H1 (cell line): ENCODE measurements around the gene BARHL1. TPM values are rescaled to one million over a fixed set of nuclear protein-coding genes. Genes with fewer than 3 reads are reported as not detected.

Experiments used
- CTCF ChIA-PET: fragments of 300-600 bp; sonication (Branson Sonifier 250); formaldehyde crosslinking; loops from one replicate; lab custom pipeline; 2021; ENCODE audit not compliant: partially characterized antibody; lab: Charles Lee
- POLR2A ChIA-PET: fragments of 300-600 bp; sonication (Branson Sonifier 250); formaldehyde crosslinking; loops from one replicate; lab custom pipeline; 2021; ENCODE audit warnings: inconsistent platforms; ENCODE audit not compliant: partially characterized antibody; lab: Charles Lee
- DNase-seq, 2 experiments: peaks; one replicate each; pipeline versions ENCODE4 v3.0.0 to v3.0.0-alpha.2; 2010 to 2022; ENCODE audit warnings: low spot score in 2 of 2, low read depth in 1 of 2, mixed read lengths in 1 of 2
- FAIRE-seq: peaks from 2 replicates; lab custom pipeline; 2011; peaks lifted over from hg19 to GRCh38; lab: Jason Lieb, UNC
- H2AFZ ChIP-seq: 2 replicates; pipeline ENCODE4 v1.8.1; 2012; ENCODE audit warnings: low read length, inconsistent platforms
- H2AK5ac ChIP-seq: 2 replicates; pipeline ENCODE4 v1.6.1; 2013; ENCODE audit warnings: low read depth, low read length
- H2BK120ac ChIP-seq: replicated peaks from 2 replicates; pipeline ENCODE3; 2013; ENCODE audit warnings: low read depth, low read length, inconsistent platforms
- H2BK12ac ChIP-seq: 2 replicates; pipeline ENCODE4 v1.6.1; 2013; ENCODE audit warnings: low read depth, low read length
- H2BK15ac ChIP-seq: 2 replicates; pipeline ENCODE4 v1.6.1; 2013; ENCODE audit warnings: low read length
- H2BK20ac ChIP-seq: 2 replicates; pipeline ENCODE4 v1.6.1; 2013; ENCODE audit warnings: low read length
- H2BK5ac ChIP-seq: 2 replicates; pipeline ENCODE4 v1.6.1; 2013; ENCODE audit warnings: low read depth, low read length
- H3K14ac ChIP-seq: 2 replicates; pipeline ENCODE4 v1.6.1; 2013; ENCODE audit warnings: inconsistent platforms; ENCODE audit not compliant: insufficient read length
- H3K18ac ChIP-seq: 2 replicates; pipeline ENCODE4 v1.6.1; 2013; ENCODE audit warnings: low read length; ENCODE audit errors: extremely low read depth
- H3K23ac ChIP-seq: 2 replicates; pipeline ENCODE4 v1.6.1; 2013; ENCODE audit warnings: inconsistent platforms; ENCODE audit not compliant: insufficient read length
- H3K23me2 ChIP-seq: 2 replicates; pipeline ENCODE4 v1.6.1; 2013; ENCODE audit warnings: low read depth, low read length
- H3K27ac ChIP-seq: 2 replicates; pipeline ENCODE4 v1.6.1; 2011; ENCODE audit warnings: low read depth, low read length, inconsistent platforms
- H3K27me3 ChIP-seq, 4 experiments: replicated peaks in 1 of 4; 1 replicate in 1 of 4; 2 replicates in 3 of 4; pipeline versions ENCODE4 v1.6.1 to v1.8.1; 2011 to 2013; ENCODE audit warnings: low read length in 3 of 4, mild to moderate bottlenecking in 3 of 4, inconsistent platforms in 2 of 4, mixed read lengths in 2 of 4, moderate library complexity in 1 of 4; ENCODE audit not compliant: control insufficient read depth in 3 of 4, insufficient read depth in 3 of 4; ENCODE audit errors: extremely low read depth in 1 of 4
- H3K36me3 ChIP-seq, 4 experiments: 2 replicates each; pipeline versions ENCODE4 v1.6.1 to v1.8.1; 2011 to 2013; ENCODE audit warnings: mild to moderate bottlenecking in 4 of 4, low read length in 3 of 4, moderate library complexity in 2 of 4, control low read depth in 1 of 4, inconsistent platforms in 1 of 4; ENCODE audit not compliant: insufficient read depth in 4 of 4, control insufficient read depth in 2 of 4
- H3K4ac ChIP-seq: replicated peaks from 2 replicates; pipeline ENCODE3; 2013; ENCODE audit warnings: low read length, low read depth, mixed read lengths, inconsistent platforms; ENCODE audit not compliant: insufficient read length
- H3K4me1 ChIP-seq, 4 experiments: replicated peaks in 1 of 4; 1 replicate in 1 of 4; 2 replicates in 3 of 4; pipeline versions ENCODE4 v1.6.1 to v1.8.1; 2011 to 2013; ENCODE audit warnings: low read length in 3 of 4, inconsistent platforms in 2 of 4, mixed read lengths in 1 of 4; ENCODE audit not compliant: insufficient read depth in 4 of 4, control insufficient read depth in 3 of 4
- H3K4me2 ChIP-seq, 2 experiments: 2 replicates each; pipeline versions ENCODE4 v1.6.1 to v1.8.1; 2011 to 2013; ENCODE audit warnings: low read depth in 2 of 2, low read length in 2 of 2, control low read depth in 1 of 2, inconsistent platforms in 1 of 2, mild to moderate bottlenecking in 1 of 2; ENCODE audit not compliant: insufficient read depth in 1 of 2
- H3K4me3 ChIP-seq, 4 experiments: fragments of 200-600, 300-600 bp in 1 of 4; sonication (generic), shearing (Covaris generic), sonication (Bioruptor Twin) in 1 of 4; 2 replicates each; pipeline versions ENCODE4 v1.5.1 to v1.8.1; 2011 to 2016; ENCODE audit warnings: low read length in 4 of 4, low read depth in 3 of 4, control low read depth in 2 of 4, inconsistent platforms in 2 of 4, mild to moderate bottlenecking in 2 of 4, mixed read lengths in 1 of 4, moderate library complexity in 1 of 4; ENCODE audit not compliant: insufficient read depth in 2 of 4; ENCODE audit errors: extremely low read depth in 1 of 4
- H3K56ac ChIP-seq: replicated peaks from 2 replicates; pipeline ENCODE3; 2013; ENCODE audit warnings: low read depth, mild to moderate bottlenecking, mixed read lengths, low read length, inconsistent platforms; ENCODE audit not compliant: insufficient read length
- H3K79me1 ChIP-seq: 2 replicates; pipeline ENCODE4 v1.6.1; 2013; ENCODE audit warnings: low read depth, low read length, control low read depth
- H3K79me2 ChIP-seq, 2 experiments: 2 replicates each; pipeline versions ENCODE4 v1.6.1 to v1.8.1; 2012 to 2013; ENCODE audit warnings: low read length in 2 of 2, mild to moderate bottlenecking in 2 of 2, inconsistent platforms in 1 of 2; ENCODE audit not compliant: insufficient read depth in 2 of 2, control insufficient read depth in 1 of 2
- H3K9ac ChIP-seq, 4 experiments: replicated peaks in 1 of 4; 1 replicate in 1 of 4; 2 replicates in 3 of 4; pipeline versions ENCODE4 v1.6.1 to v1.8.1; 2011 to 2013; ENCODE audit warnings: low read depth in 3 of 4, low read length in 3 of 4, control low read depth in 2 of 4, mild to moderate bottlenecking in 2 of 4, moderate library complexity in 2 of 4, inconsistent platforms in 1 of 4; ENCODE audit errors: extremely low read depth in 1 of 4
- H3K9me3 ChIP-seq, 2 experiments: 2 replicates each; pipeline versions ENCODE4 v1.6.1 to v1.8.1; 2012 to 2013; ENCODE audit warnings: mild to moderate bottlenecking in 2 of 2, moderate library complexity in 2 of 2, control low read depth in 1 of 2, inconsistent platforms in 1 of 2, low read depth in 1 of 2, low read length in 1 of 2, mixed read lengths in 1 of 2; ENCODE audit not compliant: insufficient read depth in 2 of 2
- H4K20me1 ChIP-seq, 2 experiments: replicated peaks in 1 of 2; 2 replicates each; pipeline versions ENCODE3 to v1.8.1; 2011 to 2013; ENCODE audit warnings: inconsistent platforms in 2 of 2, low read length in 2 of 2, mild to moderate bottlenecking in 1 of 2; ENCODE audit not compliant: insufficient read depth in 2 of 2, control insufficient read depth in 1 of 2
- H4K5ac ChIP-seq: 2 replicates; pipeline ENCODE4 v1.6.1; 2013; ENCODE audit warnings: low read length, low read depth, mixed read lengths, inconsistent platforms; ENCODE audit not compliant: insufficient read length
- H4K8ac ChIP-seq: 2 replicates; pipeline ENCODE4 v1.8.0; 2013; ENCODE audit warnings: mild to moderate bottlenecking, moderate library complexity, low read length, inconsistent platforms; ENCODE audit not compliant: insufficient read depth; ENCODE audit errors: extremely low read depth
- H4K91ac ChIP-seq: replicated peaks from 2 replicates; pipeline ENCODE3; 2013; ENCODE audit warnings: low read length, mixed read lengths, inconsistent platforms; ENCODE audit not compliant: insufficient read length
- BACH1 ChIP-seq: IDR thresholded peaks from 2 replicates; pipeline ENCODE4 v1.6.1; 2012; ENCODE audit warnings: low read length, improper control_type of control experiment
- CBX5 ChIP-seq: fragments of 300-800, 300-1000 bp; sonication (generic); IDR thresholded peaks from 2 replicates; pipeline ENCODE4 v1.7.1; 2016; ENCODE audit warnings: antibody characterized with exemption, low read length, low read depth
- NANOG ChIP-seq: IDR thresholded peaks from 2 replicates; pipeline ENCODE4 v1.6.1; 2011; ENCODE audit warnings: low read length, low read depth, mild to moderate bottlenecking, inconsistent platforms; ENCODE audit not compliant: insufficient read depth, poor library complexity, severe bottlenecking
- TEAD4 ChIP-seq: IDR thresholded peaks from 2 replicates; pipeline ENCODE4 v1.6.1; 2012; ENCODE audit warnings: low read depth, low read length, inconsistent platforms, mixed read lengths
- whole genome bisulfite sequencing, 2 experiments: shearing (Covaris generic) in 1 of 2; methylation state at CpG; one replicate each; pipeline versions ENCODE4 v1.1.6 to v1.1.7; 2013 to 2015; ENCODE audit warnings: low lambda C conversion rate in 2 of 2, mixed read lengths in 2 of 2, inconsistent platforms in 1 of 2, low coverage in 1 of 2, missing lambda C conversion rate in 1 of 2; ENCODE audit not compliant: insufficient replicate concordance in 2 of 2, insufficient coverage in 1 of 2, insufficient read length in 1 of 2; ENCODE audit errors: extremely low coverage in 1 of 2, missing lambda C conversion rate in 1 of 2; 5-methylcytosine and 5-hydroxymethylcytosine counted together
- polyA plus RNA-seq, 7 experiments: library from polyadenylated mRNA; depleted of rRNA in 3 of 7; stranded (reverse) in 5 of 7; unstranded in 2 of 7; fragments of >200 nt in 5 of 7; fragments of 200-250 nt in 2 of 7; gene quantifications; 1 replicate in 5 of 7; 2 replicates in 1 of 7; 4 replicates in 1 of 7; pipeline versions ENCODE4 v1.2.1 to v1.2.3, GENCODE V29; 2011 to 2013; ENCODE audit warnings: missing spikeins in 2 of 7, mixed read lengths in 2 of 7
- total RNA-seq: library from RNA; stranded (reverse); fragmentation: NEBNext Ultra II Directional; extraction: Animal tissue kit (Norgen Biotek cat#: 25700); gene quantifications from 2 replicates; pipeline ENCODE4 v1.2.1, GENCODE V29; 2021

The BARHL1 gene
- total and polyA plus RNA-seq, 2 of the 8 experiments (the other 6 are each of a cell fraction or from before 2014, with no cell fraction given) = not detected

GRCh38 chr9:132538071-132538470 lies 44.3 kb upstream of the BARHL1 start:
- no peaks in the 10 kb centered on the region for H4K20me1 ChIP-seq
- FAIRE-seq = no peak
- TF ChIP-seq NANOG = no peak
- no peak for TF ChIP-seq CBX5
- TF ChIP-seq TEAD4 = no peak
- no peak for TF ChIP-seq BACH1
- TF ChIP-seq, all 59 proteins: peak for 0
- Histone ChIP-seq H4K5ac (no peak overlapping the region), H3K36me3 (no peaks in the 10 kb centered on the region), H3K4ac (no peak overlapping the region), H3K79me2 (no peaks in the 10 kb centered on the region), H3K4me3 (no peak overlapping the region), H3K9me3 (peaks cover 9 to 10% of the 10 kb centered on the region in 2 experiments), H3K56ac (no peak overlapping the region), H3K4me1 (peaks cover 0 to 3% (median 1%) of the 10 kb centered on the region in 4 experiments; a peak in 3 of 7 replicates), H3K14ac (no peak overlapping the region), H4K8ac (no peak overlapping the region; the same call in 1 of the 2 replicates), H3K23ac (no peak overlapping the region), H2AFZ (no peak overlapping the region), H3K9ac (no peak overlapping the region), H3K18ac (no peak overlapping the region), H4K91ac (no peak overlapping the region), H3K4me2 (no peak overlapping the region), H3K27ac (no peak overlapping the region), H2BK5ac (no peak overlapping the region), H3K79me1 (no peaks in the 10 kb centered on the region), H3K23me2 (no peaks in the 10 kb centered on the region; the same call in 1 of the 2 replicates), H2AK5ac (no peak overlapping the region), H2BK12ac (no peak overlapping the region), H2BK20ac (no peak overlapping the region), H3K27me3 (no peaks in the 10 kb centered on the region), H2BK120ac (no peak overlapping the region), H2BK15ac (no peak overlapping the region)
- POLR2A ChIA-PET = interaction anchor here (0.6 kb wide), 1 partner anchor 889 kb away, joined by 3 read pairs; no protein-coding TSS in a partner anchor
- no peak for DNase-seq
- 97% methylated on average over 8 of the region's 8 CpGs; no CpG with 5 or more reads in 1 of the 2 experiments for WGBS, 2 experiments
- CTCF ChIA-PET = interaction anchor here (1.2 to 3.7 kb wide), 4 partner anchors 9 to 364 kb away, joined by 3 to 20 read pairs (median 10); no protein-coding TSS in a partner anchor
